A673 (cell line): ENCODE results near the gene RAP1GAP2. TPM values are rescaled to one million over a fixed set of nuclear protein-coding genes. Genes with fewer than 3 reads are reported as not detected.

Experiments used
- BruUV-seq: library from RNA; stranded (reverse); fragments of 400-500 nt; replicated peaks from 2 replicates; lab custom pipeline; 2021; lab: Mats Ljungman, UMichigan
- CTCF ChIA-PET: fragments of 300-600 bp; sonication (Branson Sonifier 250); formaldehyde crosslinking; loops from one replicate; lab custom pipeline; 2022; ENCODE audit warnings: antibody characterized with exemption; lab: Charles Lee
- POLR2A ChIA-PET: fragments of 300-600 bp; sonication (Branson Sonifier 250); formaldehyde crosslinking; loops from one replicate; lab custom pipeline; 2022; ENCODE audit warnings: antibody characterized with exemption; ENCODE audit not compliant: low non-redundant PET; lab: Charles Lee
- DNase-seq: peaks from one replicate; pipeline ENCODE4 v3.0.0-alpha.2; 2015; ENCODE audit warnings: low spot score
- H3K27ac ChIP-seq: fragments of 200-600 bp; sonication (generic); 2 replicates; pipeline ENCODE4 v1.5.1; 2016; ENCODE audit warnings: mixed run types, low read depth, mild to moderate bottlenecking, mixed read lengths, antibody characterized with exemption, low read length; ENCODE audit not compliant: poor library complexity, severe bottlenecking
- H3K27me3 ChIP-seq: fragments of 200-600 bp; sonication (generic); replicated peaks from 2 replicates; pipeline ENCODE4 v1.6.1; 2017; ENCODE audit warnings: mixed run types, low read depth, mild to moderate bottlenecking, mixed read lengths, antibody characterized with exemption, low read length; ENCODE audit not compliant: insufficient read depth, poor library complexity
- H3K36me3 ChIP-seq: fragments of 200-600 bp; sonication (generic); 2 replicates; pipeline ENCODE4 v1.6.1; 2016; ENCODE audit warnings: mixed run types, mild to moderate bottlenecking, mixed read lengths, antibody characterized with exemption, low read length; ENCODE audit not compliant: insufficient read depth, poor library complexity, severe bottlenecking
- H3K4me1 ChIP-seq: fragments of 200-600 bp; sonication (generic); 2 replicates; pipeline ENCODE4 v1.6.1; 2017; ENCODE audit warnings: mixed run types, mild to moderate bottlenecking, mixed read lengths, antibody characterized with exemption, low read length; ENCODE audit not compliant: insufficient read depth, poor library complexity, severe bottlenecking
- H3K4me3 ChIP-seq: fragments of 200-600 bp; sonication (generic); 2 replicates; pipeline ENCODE4 v1.5.1; 2016; ENCODE audit warnings: low read depth, mixed run types, mild to moderate bottlenecking, mixed read lengths, low read length; ENCODE audit not compliant: poor library complexity, severe bottlenecking
- H3K9me3 ChIP-seq: fragments of 200-600 bp; sonication (generic); 2 replicates; pipeline ENCODE4 v1.6.1; 2016; ENCODE audit warnings: mixed run types, low read depth, mild to moderate bottlenecking, mixed read lengths, antibody characterized with exemption, low read length; ENCODE audit not compliant: poor library complexity, severe bottlenecking
- EZH2 ChIP-seq: fragments of 200-600 bp; sonication (generic); IDR thresholded peaks from 2 replicates; pipeline ENCODE4 v1.6.1; 2017; ENCODE audit warnings: borderline replicate concordance, low read depth, mild to moderate bottlenecking, mixed read lengths, antibody characterized with exemption, low read length; ENCODE audit not compliant: poor library complexity, severe bottlenecking
- intact Hi-C: fragments of 100-400 bp; cut with micrococcal nuclease; formaldehyde crosslinking; loops from one replicate; pipeline ENCODE4 v1.10.0; 2022; ENCODE audit not compliant: unreplicated experiment
- total RNA-seq: library from RNA; stranded (reverse); gene quantifications from 2 replicates; pipeline ENCODE4 v1.2.3, GENCODE V29; 2021
- TF ChIP-seq, protein P1 (sequence below): fragments of 300-800, 200-600 bp; sonication (generic); conservative IDR thresholded peaks from 2 replicates; pipeline ENCODE4 v1.5.1; 2017; ENCODE audit warnings: low read depth, mild to moderate bottlenecking, antibody characterized with exemption, low read length, moderate library complexity, mixed read lengths

The RAP1GAP2 gene
- total RNA-seq, 1 experiment from 2014 or later: 0.06 TPM

GRCh38 chr17:2871720-2872119, 75.5 kb downstream of the RAP1GAP2 start:
- CTCF ChIA-PET: interaction anchor here (0.6 kb wide), 1 partner anchor 1202 kb away, joined by 3 read pairs; no protein-coding TSS in a partner anchor
- Histone ChIP-seq H3K9me3 (no peaks in the 10 kb centered on the region), H3K27ac (no peak overlapping the region), H3K4me1 (no peaks in the 10 kb centered on the region), H3K4me3 (no peak overlapping the region), H3K27me3 (peaks cover 3% of the 10 kb centered on the region), H3K36me3 (no peaks in the 10 kb centered on the region)
- no peak for TF ChIP-seq EZH2
- TF ChIP-seq, protein P1, sequence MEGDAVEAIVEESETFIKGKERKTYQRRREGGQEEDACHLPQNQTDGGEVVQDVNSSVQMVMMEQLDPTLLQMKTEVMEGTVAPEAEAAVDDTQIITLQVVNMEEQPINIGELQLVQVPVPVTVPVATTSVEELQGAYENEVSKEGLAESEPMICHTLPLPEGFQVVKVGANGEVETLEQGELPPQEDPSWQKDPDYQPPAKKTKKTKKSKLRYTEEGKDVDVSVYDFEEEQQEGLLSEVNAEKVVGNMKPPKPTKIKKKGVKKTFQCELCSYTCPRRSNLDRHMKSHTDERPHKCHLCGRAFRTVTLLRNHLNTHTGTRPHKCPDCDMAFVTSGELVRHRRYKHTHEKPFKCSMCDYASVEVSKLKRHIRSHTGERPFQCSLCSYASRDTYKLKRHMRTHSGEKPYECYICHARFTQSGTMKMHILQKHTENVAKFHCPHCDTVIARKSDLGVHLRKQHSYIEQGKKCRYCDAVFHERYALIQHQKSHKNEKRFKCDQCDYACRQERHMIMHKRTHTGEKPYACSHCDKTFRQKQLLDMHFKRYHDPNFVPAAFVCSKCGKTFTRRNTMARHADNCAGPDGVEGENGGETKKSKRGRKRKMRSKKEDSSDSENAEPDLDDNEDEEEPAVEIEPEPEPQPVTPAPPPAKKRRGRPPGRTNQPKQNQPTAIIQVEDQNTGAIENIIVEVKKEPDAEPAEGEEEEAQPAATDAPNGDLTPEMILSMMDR: no peak
- DNase-seq: no peak
- intact Hi-C loops: no loop called here
- no TSS peak for BruUV-seq
- POLR2A ChIA-PET: no interaction called here

GRCh38 chr17:2872282-2872681, 76.0 kb downstream of the RAP1GAP2 start:
- Histone ChIP-seq H3K27me3 (peaks cover 3% of the 10 kb centered on the region), H3K27ac (no peak overlapping the region), H3K9me3 (no peaks in the 10 kb centered on the region), H3K36me3 (no peaks in the 10 kb centered on the region), H3K4me1 (no peaks in the 10 kb centered on the region), H3K4me3 (no peak overlapping the region)
- no peak for TF ChIP-seq EZH2
- no peak for DNase-seq
- intact Hi-C loops: no loop called here
- CTCF ChIA-PET: no interaction called here
- POLR2A ChIA-PET: interaction anchor here (0.6 kb wide), 1 partner anchor 502 kb away, joined by 4 read pairs; no protein-coding TSS in a partner anchor
- BruUV-seq: no TSS peak

DNA sequence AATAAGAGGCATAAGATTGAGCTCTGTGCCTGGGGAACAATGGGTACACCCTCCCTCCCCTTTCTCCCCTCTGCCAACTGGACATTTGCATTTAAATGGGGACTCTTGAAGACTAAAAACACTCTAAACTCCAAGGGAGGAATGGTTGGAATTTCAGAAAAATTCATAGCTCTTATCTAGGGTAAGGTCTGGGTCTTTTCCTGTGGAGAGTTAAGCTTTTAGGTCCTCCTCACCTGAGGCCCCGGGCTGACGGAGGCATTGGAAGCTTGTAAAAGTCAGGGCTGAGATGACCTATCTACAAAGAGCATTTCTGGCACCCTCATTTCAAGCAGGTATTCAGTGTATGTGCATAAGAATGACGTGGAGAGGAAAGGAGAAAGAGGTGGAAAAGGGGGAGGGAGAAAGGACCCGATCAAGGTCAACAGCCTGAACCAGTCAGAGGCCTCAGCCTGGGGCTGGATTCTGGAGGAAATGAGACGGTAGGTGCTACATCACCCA, 78.0 kb downstream of the RAP1GAP2 start:
- no peaks in the 10 kb centered on the region for H3K4me1 ChIP-seq
- DNase-seq: no peak
- no TSS peak for BruUV-seq
- H3K36me3 ChIP-seq: no peaks in the 10 kb centered on the region
- no peak overlapping the region for H3K4me3 ChIP-seq
- no peak overlapping the region for H3K27ac ChIP-seq
- TF ChIP-seq, protein P1: no peak
- no peak for TF ChIP-seq EZH2
- peaks cover 3% of the 10 kb centered on the region for H3K27me3 ChIP-seq
- CTCF ChIA-PET: no interaction called here
- POLR2A ChIA-PET: no interaction called here
- intact Hi-C loops: no loop called here
- no peaks in the 10 kb centered on the region for H3K9me3 ChIP-seq

DNA sequence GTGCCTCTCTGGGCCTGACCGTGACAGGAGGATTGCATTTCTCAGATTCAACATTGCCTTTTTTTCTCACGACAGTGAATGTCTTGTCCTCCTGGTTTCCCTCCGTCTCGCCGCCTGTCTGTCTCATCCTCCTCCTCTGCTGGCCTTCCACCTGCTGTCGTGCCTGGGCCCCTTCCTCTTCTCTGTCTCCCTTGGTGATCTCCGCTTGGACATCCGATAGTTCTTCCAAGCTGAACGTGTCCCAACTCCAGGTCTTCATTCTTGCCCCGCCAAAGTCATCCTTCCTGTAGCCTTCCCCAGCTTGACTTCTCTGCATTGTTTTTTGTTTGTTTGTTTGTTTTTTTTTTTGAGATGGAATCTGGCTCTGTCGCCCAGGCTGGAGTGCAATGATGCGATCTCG, 79.4 kb downstream of the RAP1GAP2 start:
- no TSS peak for BruUV-seq
- TF ChIP-seq EZH2: no peak
- TF ChIP-seq, protein P1: no peak
- no peak for DNase-seq
- no peaks in the 10 kb centered on the region for H3K4me1 ChIP-seq
- H3K4me3 ChIP-seq: no peak overlapping the region
- no peak overlapping the region for H3K27ac ChIP-seq
- H3K27me3 ChIP-seq: peaks cover 3% of the 10 kb centered on the region
- no peaks in the 10 kb centered on the region for H3K36me3 ChIP-seq
- no peaks in the 10 kb centered on the region for H3K9me3 ChIP-seq
- CTCF ChIA-PET: no interaction called here
- intact Hi-C loops: no loop called here
- POLR2A ChIA-PET: no interaction called here
